Activated naive CD8-positive, alpha-beta T cell treated with anti-CD3 and anti-CD28 coated beads, Interleukin-2, amount 10 ng/mL, durations not matched to agents 7 days and 5 days (primary cell): ENCODE data around the gene SMAD6. TPM values are rescaled to one million over a fixed set of nuclear protein-coding genes. Genes with fewer than 3 reads are reported as not detected.
A peak's percentile ranks its signal among the peaks of the same experiment; 100 is the strongest.
"Not testable (repeated sequence)": the region's sequence is repeated elsewhere in the genome, so short reads cannot be mapped to it uniquely, and the experiment has no call there.

ENCODE experiments used
- ATAC-seq: fragments of 150-1000 bp; cut with Tn5 transposase; one replicate; pipeline ENCODE4 v1.10.0; 2021; ENCODE audit warnings: low read depth, moderate library complexity
- POLR2A ChIA-PET: fragments of 350-600 bp; sonication (Branson Sonifier 250); formaldehyde crosslinking; loops from one replicate; lab custom pipeline; 2021; ENCODE audit warnings: antibody characterized with exemption; lab: Charles Lee
- DNase-seq: peaks from one replicate; pipeline ENCODE4 v3.0.0; 2021
- H3K27ac Mint-ChIP-seq: one replicate; pipeline ENCODE4 v1.8.0; 2022; ENCODE audit warnings: mild to moderate bottlenecking, mixed read lengths
- H3K27me3 Mint-ChIP-seq: one replicate; pipeline ENCODE4 v1.8.0; 2022; ENCODE audit warnings: mild to moderate bottlenecking, moderate library complexity, mixed read lengths
- H3K36me3 Mint-ChIP-seq: one replicate; pipeline ENCODE4 v1.8.0; 2021; ENCODE audit warnings: mild to moderate bottlenecking, mixed read lengths
- H3K4me1 Mint-ChIP-seq: one replicate; pipeline ENCODE4 v1.8.0; 2021; ENCODE audit warnings: mixed read lengths
- H3K4me3 Mint-ChIP-seq: one replicate; pipeline ENCODE4 v1.8.0; 2022; ENCODE audit warnings: mild to moderate bottlenecking, moderate library complexity, mixed read lengths
- H3K9me3 Mint-ChIP-seq: one replicate; pipeline ENCODE4 v1.8.0; 2021; ENCODE audit warnings: mixed read lengths
- total RNA-seq, 2 experiments: library from RNA; stranded (reverse); gene quantifications; one replicate each; pipeline ENCODE4 v1.2.3, GENCODE V29; 2021

The SMAD6 gene
- total RNA-seq, 2 experiments from 2014 or later = 0.91 to 0.94 TPM

- H3K27ac Mint-ChIP-seq = no peak overlapping the region
These were observed 21.5 kb upstream of the SMAD6 start for GRCh38 chr15:66680502-66680901.

GRCh38 chr15:66681395-66681794, 20.6 kb upstream of the SMAD6 start:
- Mint-ChIP-seq H3K4me1 (no peaks in the 10 kb centered on the region), H3K27me3 (no peaks in the 10 kb centered on the region), H3K36me3 (no peaks in the 10 kb centered on the region), H3K9me3 (peaks cover 4% of the 10 kb centered on the region), H3K4me3 (no peak overlapping the region), H3K27ac (no peak overlapping the region)
- no peak for DNase-seq
- no peak for ATAC-seq
- POLR2A ChIA-PET = no interaction called here

More at GRCh38 chr15:66680502-66680901, 21.5 kb upstream of the SMAD6 start:
- H3K36me3 Mint-ChIP-seq = no peaks in the 10 kb centered on the region
- POLR2A ChIA-PET = interaction anchor here (0.6 kb wide), 1 partner anchor 25 kb away, joined by 3 read pairs; no protein-coding TSS in a partner anchor
- DNase-seq = no peak
- H3K4me1 Mint-ChIP-seq = peaks cover 1% of the 10 kb centered on the region
- no peak for ATAC-seq
- H3K9me3 Mint-ChIP-seq = peaks cover 4% of the 10 kb centered on the region
- no peaks in the 10 kb centered on the region for H3K27me3 Mint-ChIP-seq
- H3K4me3 Mint-ChIP-seq = no peak overlapping the region

GRCh38 chr15:66682246-66682645, 19.8 kb upstream of the SMAD6 start:
- Mint-ChIP-seq H3K36me3 (no peaks in the 10 kb centered on the region), H3K27ac (no peak overlapping the region), H3K9me3 (peaks cover 4% of the 10 kb centered on the region), H3K4me3 (no peak overlapping the region), H3K27me3 (no peaks in the 10 kb centered on the region), H3K4me1 (no peaks in the 10 kb centered on the region)
- no peak for ATAC-seq
- no peak for DNase-seq
- POLR2A ChIA-PET = interaction anchor here (0.9 kb wide), 1 partner anchor 21 kb away, joined by 3 read pairs; no protein-coding TSS in a partner anchor

- H3K27ac Mint-ChIP-seq = no peak overlapping the region
- H3K4me1 Mint-ChIP-seq = no peaks in the 10 kb centered on the region
- ATAC-seq (peak; percentile 58), DNase-seq (no peak)
- no peak overlapping the region for H3K4me3 Mint-ChIP-seq
- peaks cover 4% of the 10 kb centered on the region for H3K9me3 Mint-ChIP-seq
- H3K36me3 Mint-ChIP-seq = no peaks in the 10 kb centered on the region
- POLR2A ChIA-PET = interaction anchor here (0.9 kb wide), 1 partner anchor 20 kb away, joined by 3 read pairs; no protein-coding TSS in a partner anchor
- H3K27me3 Mint-ChIP-seq = no peaks in the 10 kb centered on the region
These were observed 19.2 kb upstream of the SMAD6 start for GRCh38 chr15:66682865-66683264.

GRCh38 chr15:66684136-66684681, 17.8 kb upstream of the SMAD6 start:
- H3K27ac Mint-ChIP-seq = no peak overlapping the region
- no peak overlapping the region for H3K4me3 Mint-ChIP-seq
- ATAC-seq = no peak
- H3K36me3 Mint-ChIP-seq = no peaks in the 10 kb centered on the region
- no peak for DNase-seq
- H3K27me3 Mint-ChIP-seq = no peaks in the 10 kb centered on the region
- H3K9me3 Mint-ChIP-seq = peaks cover 4% of the 10 kb centered on the region
- POLR2A ChIA-PET = no interaction called here
- no peaks in the 10 kb centered on the region for H3K4me1 Mint-ChIP-seq

DNA sequence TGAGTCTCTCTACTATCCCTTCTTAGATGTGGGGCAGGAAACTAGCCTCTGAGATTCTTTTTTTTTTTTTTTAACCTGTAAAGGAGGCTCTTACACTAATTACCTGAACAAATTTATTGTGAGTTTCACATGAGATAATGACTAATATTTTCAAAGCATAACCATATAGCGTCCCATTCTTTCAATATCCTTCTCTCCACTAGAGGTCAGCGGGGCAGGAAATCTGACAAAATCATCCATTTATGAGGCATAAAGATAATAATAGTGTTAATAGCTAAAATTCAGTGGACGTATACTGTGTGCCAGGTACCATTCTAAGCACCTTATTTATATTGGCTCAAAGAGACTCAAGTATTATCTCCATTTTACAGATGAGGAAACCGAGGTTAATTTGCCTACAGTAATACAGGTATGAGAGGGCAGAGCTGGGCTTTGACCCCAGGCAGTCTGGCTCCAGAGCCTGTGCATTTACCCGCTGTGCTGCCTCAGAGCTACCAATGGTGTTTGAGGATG, 16.3 kb upstream of the SMAD6 start:
- no peak overlapping the region for H3K4me3 Mint-ChIP-seq

DNA sequence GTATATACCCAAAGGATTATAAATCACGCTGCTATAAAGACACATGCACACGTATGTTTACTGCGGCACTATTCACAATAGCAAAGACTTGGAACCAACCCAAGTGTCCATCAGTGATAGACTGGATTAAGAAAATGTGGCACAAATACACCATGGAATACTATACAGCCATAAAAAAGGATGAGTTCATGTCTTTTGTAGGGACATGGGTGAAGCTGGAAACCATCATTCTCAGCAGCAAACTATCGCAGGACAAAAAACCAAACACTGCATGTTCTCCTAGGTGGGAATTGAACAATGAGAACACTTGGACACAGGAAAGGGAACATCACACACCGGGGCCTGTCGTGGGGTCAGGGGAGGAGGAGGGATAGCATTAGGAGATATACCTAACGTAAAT, 11.1 kb upstream of the SMAD6 start:
- POLR2A ChIA-PET = interaction anchor here (1.2 kb wide), 1 partner anchor 10 kb away, joined by 3 read pairs; no protein-coding TSS in a partner anchor

More for the DNA sequence above, 16.3 kb upstream of the SMAD6 start:
- no peaks in the 10 kb centered on the region for H3K27me3 Mint-ChIP-seq
- no peak for ATAC-seq
- H3K27ac Mint-ChIP-seq = no peak overlapping the region
- H3K9me3 Mint-ChIP-seq = peaks cover 4% of the 10 kb centered on the region
- DNase-seq = no peak
- H3K4me1 Mint-ChIP-seq = no peaks in the 10 kb centered on the region
- POLR2A ChIA-PET = no interaction called here
- no peaks in the 10 kb centered on the region for H3K36me3 Mint-ChIP-seq

DNA sequence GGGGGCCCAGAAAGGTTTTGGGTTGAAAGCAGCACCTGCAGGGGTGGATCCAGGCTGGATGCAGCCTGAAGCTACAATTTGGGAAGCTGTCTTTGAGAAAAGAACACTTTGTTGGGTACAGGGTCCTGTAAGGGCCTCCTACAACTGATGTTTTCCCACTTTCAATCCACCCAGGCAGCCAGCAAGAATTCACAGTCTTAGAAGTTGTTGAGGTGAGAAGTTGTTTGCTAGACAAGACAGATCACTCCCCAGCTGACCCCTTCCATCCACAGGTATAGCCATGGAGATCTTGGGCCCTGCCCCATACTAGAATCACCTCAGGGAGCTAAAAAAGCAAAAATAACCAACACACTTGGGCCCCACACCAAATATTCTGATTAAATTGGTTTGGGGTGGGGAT, 10.3 kb upstream of the SMAD6 start:
- no peak overlapping the region for H3K4me3 Mint-ChIP-seq
- DNase-seq (no peak), ATAC-seq (no peak)
- no peaks in the 10 kb centered on the region for H3K36me3 Mint-ChIP-seq
- H3K9me3 Mint-ChIP-seq = peaks cover 2% of the 10 kb centered on the region
- no peaks in the 10 kb centered on the region for H3K27me3 Mint-ChIP-seq
- peak overlapping the region; percentile 69 for H3K27ac Mint-ChIP-seq
- POLR2A ChIA-PET = interaction anchor here (0.5 to 1.4 kb wide), 3 partner anchors 9 to 126 kb away, joined by 3 to 5 read pairs (median 4); no protein-coding TSS in a partner anchor
- H3K4me1 Mint-ChIP-seq = peaks cover 9% of the 10 kb centered on the region

More for the DNA sequence above, 11.1 kb upstream of the SMAD6 start:
- not testable (repeated sequence) for H3K4me3 Mint-ChIP-seq, H3K36me3 Mint-ChIP-seq, H3K9me3 Mint-ChIP-seq, H3K27ac Mint-ChIP-seq, H3K27me3 Mint-ChIP-seq, ATAC-seq, DNase-seq, H3K4me1 Mint-ChIP-seq

GRCh38 chr15:66692391-66692790, 9.6 kb upstream of the SMAD6 start:
- ATAC-seq = no peak
- Mint-ChIP-seq H3K9me3 (peaks cover 2% of the 10 kb centered on the region), H3K27ac (peak overlapping the region; percentile 69), H3K36me3 (no peaks in the 10 kb centered on the region), H3K4me3 (no peak overlapping the region), H3K27me3 (no peaks in the 10 kb centered on the region), H3K4me1 (peaks cover 9% of the 10 kb centered on the region)
- DNase-seq = no peak
- POLR2A ChIA-PET = interaction anchor here (0.5 to 1.4 kb wide), 2 partner anchors 8 to 37 kb away, joined by 3 to 5 read pairs; no protein-coding TSS in a partner anchor

DNA sequence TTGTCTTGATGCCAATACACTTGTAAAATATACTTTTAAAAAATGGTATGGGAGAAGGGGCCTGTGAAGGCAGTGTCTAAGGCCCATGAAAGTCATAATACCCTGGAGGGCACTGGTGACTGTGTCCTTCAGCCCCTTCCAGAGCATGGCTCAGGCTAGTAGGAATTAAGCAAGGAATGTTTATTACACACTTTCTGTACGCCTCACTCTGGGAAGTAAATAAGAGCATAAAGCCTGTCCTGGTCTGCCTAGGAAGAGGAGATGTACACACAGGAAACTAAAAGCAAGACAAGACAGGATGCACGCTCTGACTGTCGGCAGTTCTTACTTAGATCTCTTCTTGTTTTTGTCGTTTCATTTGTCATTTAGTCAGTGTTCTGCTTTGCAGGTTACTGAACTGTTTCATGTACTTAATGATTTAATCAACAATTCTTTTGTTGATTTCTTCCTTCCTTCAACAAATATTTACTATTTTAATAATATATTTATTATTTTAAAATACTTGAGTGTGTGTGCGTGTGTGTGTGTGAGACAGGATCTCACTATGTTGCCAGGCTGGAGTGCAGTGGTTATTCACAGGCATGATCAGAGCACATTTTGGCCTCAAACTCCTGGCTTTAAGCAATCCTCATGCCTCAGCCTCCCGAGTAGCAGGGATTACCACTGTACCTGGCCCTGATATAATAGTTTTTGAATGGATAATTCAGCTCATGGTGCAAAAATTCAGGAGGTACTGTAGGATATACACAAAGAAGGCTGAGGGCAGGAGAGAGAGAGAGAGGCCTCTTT, 9.0 kb upstream of the SMAD6 start:
- DNase-seq (no peak), ATAC-seq (peak; percentile 91)
- H3K4me1 Mint-ChIP-seq = peaks cover 9% of the 10 kb centered on the region
- H3K27me3 Mint-ChIP-seq = no peaks in the 10 kb centered on the region
- POLR2A ChIA-PET = interaction anchor here (0.8 to 1.5 kb wide), 4 partner anchors 8 to 79 kb away, joined by 3 to 8 read pairs (median 5); no protein-coding TSS in a partner anchor
- no peaks in the 10 kb centered on the region for H3K36me3 Mint-ChIP-seq
- peak overlapping the region; percentile 95 for H3K27ac Mint-ChIP-seq
- peak overlapping the region; percentile 57 for H3K4me3 Mint-ChIP-seq
- H3K9me3 Mint-ChIP-seq = peaks cover 2% of the 10 kb centered on the region

DNA sequence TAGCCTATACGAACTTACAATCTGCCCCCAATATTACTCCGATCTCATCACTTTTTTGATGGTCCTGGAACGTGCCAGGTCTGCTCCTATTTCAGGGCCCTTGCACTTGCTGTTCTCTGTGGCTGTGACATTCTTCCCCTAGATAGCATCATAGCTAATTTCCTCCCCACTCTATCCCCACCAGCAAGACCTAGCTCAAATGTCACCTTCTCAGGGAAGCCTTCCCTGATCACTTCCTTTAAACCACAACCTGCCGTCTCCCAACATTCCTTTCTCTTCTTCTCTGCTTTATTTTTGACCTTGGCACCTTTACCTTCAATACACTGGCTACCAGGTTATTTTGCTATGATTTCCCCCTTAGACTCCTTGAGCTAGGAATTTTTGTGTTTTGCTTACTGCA, 5.3 kb upstream of the SMAD6 start:
- Mint-ChIP-seq H3K9me3 (no peaks in the 10 kb centered on the region), H3K4me3 (no peak overlapping the region), H3K36me3 (no peaks in the 10 kb centered on the region), H3K4me1 (peaks cover 18% of the 10 kb centered on the region), H3K27me3 (no peaks in the 10 kb centered on the region), H3K27ac (no peak overlapping the region)
- POLR2A ChIA-PET = no interaction called here
- no peak for ATAC-seq
- no peak for DNase-seq

DNA sequence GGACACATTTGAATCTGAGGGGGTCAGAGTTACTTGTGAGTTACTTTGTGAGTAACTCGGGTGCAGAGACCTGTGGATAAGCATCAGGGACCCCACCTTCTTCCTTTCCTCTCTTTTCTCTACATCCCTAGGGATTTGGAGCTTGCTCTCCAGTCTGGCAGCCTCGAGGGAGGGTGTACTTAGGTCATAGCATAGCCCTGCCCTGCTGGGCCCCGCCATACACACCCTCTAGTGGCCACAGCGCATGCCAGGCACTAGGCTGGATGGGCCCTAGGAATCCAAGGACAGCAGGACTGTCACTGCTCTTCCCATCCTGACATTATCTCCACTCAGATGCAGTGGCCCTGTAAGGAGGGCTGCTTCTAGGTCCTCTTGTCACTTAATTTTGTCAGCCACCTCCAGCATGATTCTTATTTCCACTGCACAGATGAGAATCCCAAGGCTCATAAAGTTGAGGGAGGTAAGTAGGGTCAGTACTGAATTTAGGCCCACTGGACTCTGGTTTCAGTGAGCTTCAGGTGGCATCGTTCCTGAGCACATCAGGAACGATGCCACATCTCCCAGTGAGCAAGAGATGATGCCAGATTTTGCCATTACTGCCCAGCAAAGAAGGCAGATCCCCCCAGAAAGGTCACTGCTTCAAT, 3.6 kb upstream of the SMAD6 start:
- ATAC-seq (no peak), DNase-seq (no peak)
- Mint-ChIP-seq H3K36me3 (peaks cover 2% of the 10 kb centered on the region), H3K9me3 (no peaks in the 10 kb centered on the region), H3K4me3 (no peak overlapping the region), H3K27ac (no peak overlapping the region), H3K27me3 (peaks cover 7% of the 10 kb centered on the region), H3K4me1 (peaks cover 11% of the 10 kb centered on the region)
- POLR2A ChIA-PET = no interaction called here

GRCh38 chr15:66698971-66699370, 3.1 kb upstream of the SMAD6 start:
- H3K4me1 Mint-ChIP-seq = peaks cover 11% of the 10 kb centered on the region
- H3K9me3 Mint-ChIP-seq = no peaks in the 10 kb centered on the region
- H3K27ac Mint-ChIP-seq = no peak overlapping the region
- ATAC-seq = no peak
- peaks cover 2% of the 10 kb centered on the region for H3K36me3 Mint-ChIP-seq
- no peak for DNase-seq
- POLR2A ChIA-PET = no interaction called here
- H3K27me3 Mint-ChIP-seq = peaks cover 7% of the 10 kb centered on the region
- H3K4me3 Mint-ChIP-seq = no peak overlapping the region
